K562 (cell line): Measurements from ENCODE around the gene HOXC12. TPM values are rescaled to one million over a fixed set of nuclear protein-coding genes. Genes with fewer than 3 reads are reported as not detected.
A peak's percentile ranks its signal among the peaks of the same experiment; 100 is the strongest.

ENCODE experiments used
- ATAC-seq: fragments of 200-7000 bp; cut with Tn5 transposase; 3 replicates; pipeline ENCODE4 v1.9.1; 2020; ENCODE audit warnings: moderate library complexity
- BruUV-seq: library from RNA; stranded (reverse); fragments of 400-500 nt; replicated peaks from 2 replicates; lab custom pipeline; 2021; lab: Mats Ljungman, UMichigan
- CTCF ChIA-PET: fragments of 300-600 bp; formaldehyde crosslinking; extraction: SDS; loops from one replicate; lab custom pipeline; 2021; ENCODE audit warnings: low intra/inter-chr PET ratio; lab: Yijun Ruan, JAX
- POLR2A ChIA-PET: fragments of 300-600, 350-650 bp; sonication (Branson Sonifier 250); formaldehyde crosslinking; extraction: SDS; loops from one replicate; lab custom pipeline; 2021; ENCODE audit warnings: antibody characterized with exemption, inconsistent platforms; lab: Yijun Ruan, JAX
- DNase-seq, 4 experiments: peaks; one replicate each; pipeline versions ENCODE4 v3.0.0 to v3.0.0-alpha.2; 2011 to 2018; ENCODE audit warnings: low spot score in 3 of 4, mixed read lengths in 3 of 4; ENCODE audit errors: extremely low read depth in 1 of 4
- FAIRE-seq: peaks from 2 replicates; lab custom pipeline; 2011; peaks lifted over from hg19 to GRCh38; lab: Jason Lieb, UNC
- H2AFZ ChIP-seq: 2 replicates; pipeline ENCODE4 v1.6.0; 2011; ENCODE audit warnings: low read depth, low read length, control low read depth, inconsistent platforms
- H3K27ac ChIP-seq: fragments of 200-600 bp; 3 replicates; pipeline ENCODE4 v1.8.0; 2011; ENCODE audit warnings: low read depth, mild to moderate bottlenecking, control low read depth, inconsistent platforms, low read length, moderate library complexity, mixed read lengths; ENCODE audit errors: extremely low read depth
- H3K27me3 ChIP-seq, 2 experiments: fragments of 300-600 bp in 1 of 2; 2 replicates in 1 of 2; 3 replicates in 1 of 2; pipeline versions ENCODE4 v1.6.0 to v1.8.0; 2011; ENCODE audit warnings: inconsistent platforms in 2 of 2, low read length in 2 of 2, mild to moderate bottlenecking in 1 of 2, mixed read lengths in 1 of 2, moderate library complexity in 1 of 2; ENCODE audit not compliant: control insufficient read depth in 2 of 2, insufficient read depth in 2 of 2
- H3K36me3 ChIP-seq: fragments of 300-600 bp; 3 replicates; pipeline ENCODE4 v1.8.0; 2011; ENCODE audit warnings: mild to moderate bottlenecking, low read length, inconsistent platforms; ENCODE audit not compliant: control insufficient read depth, insufficient read depth
- H3K4me1 ChIP-seq, 2 experiments: fragments of 200-600 bp in 1 of 2; replicated peaks in 1 of 2; 2 replicates in 1 of 2; 3 replicates in 1 of 2; pipeline versions ENCODE4 v1.5.1 to v1.8.0; 2011; ENCODE audit warnings: inconsistent platforms in 2 of 2, low read length in 2 of 2, mild to moderate bottlenecking in 1 of 2, mixed read lengths in 1 of 2, moderate library complexity in 1 of 2; ENCODE audit not compliant: control insufficient read depth in 2 of 2, insufficient read depth in 2 of 2
- H3K4me2 ChIP-seq: 2 replicates; pipeline ENCODE4 v1.6.1; 2011; ENCODE audit warnings: low read length, control low read depth, inconsistent platforms, mixed read lengths; ENCODE audit not compliant: insufficient read depth
- H3K4me3 ChIP-seq: fragments of 200-600 bp; sonication (generic), shearing (Covaris generic); 2 replicates; pipeline ENCODE4 v1.5.1; 2016; ENCODE audit warnings: control low read depth, inconsistent platforms
- H3K79me2 ChIP-seq: fragments of 200-600 bp; 3 replicates; pipeline ENCODE4 v1.8.0; 2011; ENCODE audit warnings: low read length, inconsistent platforms; ENCODE audit not compliant: control insufficient read depth, insufficient read depth
- H3K9ac ChIP-seq, 2 experiments: 2 replicates each; pipeline versions ENCODE4 v1.6.0 to v1.6.1; 2011; ENCODE audit warnings: low read depth in 2 of 2, low read length in 2 of 2, control low read depth in 1 of 2, inconsistent platforms in 1 of 2, mild to moderate bottlenecking in 1 of 2, mixed read lengths in 1 of 2; ENCODE audit not compliant: insufficient read depth in 1 of 2
- H3K9me1 ChIP-seq: one replicate; pipeline ENCODE4 v1.6.0; 2011; ENCODE audit warnings: inconsistent platforms, mild to moderate bottlenecking, low read length, moderate library complexity; ENCODE audit not compliant: control insufficient read depth, insufficient read depth
- H3K9me3 ChIP-seq: replicated peaks from 2 replicates; pipeline ENCODE4 v1.5.1; 2011; ENCODE audit warnings: low read depth, low read length, inconsistent platforms; ENCODE audit not compliant: control insufficient read depth, insufficient read depth
- H4K20me1 ChIP-seq: replicated peaks from 2 replicates; pipeline ENCODE4 v1.6.1; 2011; ENCODE audit warnings: low read length, inconsistent platforms, mixed read lengths; ENCODE audit not compliant: control insufficient read depth, insufficient read depth
- CHD1 ChIP-seq: fragments of 200-600 bp; sonication (generic); IDR thresholded peaks from one replicate; pipeline ENCODE4 v1.6.1; 2012; ENCODE audit warnings: mild to moderate bottlenecking, moderate library complexity, low read length, inconsistent platforms
- CTCF ChIP-seq, 3 experiments: IDR thresholded peaks in 2 of 3; conservative IDR thresholded peaks in 1 of 3; 2 replicates each; pipeline ENCODE4 v1.5.1; 2011 to 2012; ENCODE audit warnings: low read length in 3 of 3, mild to moderate bottlenecking in 3 of 3, control low read depth in 2 of 3, improper control_type of control experiment in 1 of 3, inconsistent platforms in 1 of 3, low read depth in 1 of 3, mixed read lengths in 1 of 3, moderate library complexity in 1 of 3; ENCODE audit not compliant: insufficient read depth in 2 of 3
- ETS1 ChIP-seq: conservative IDR thresholded peaks from 2 replicates; pipeline ENCODE4 v1.6.1; 2011; ENCODE audit warnings: low read depth, mild to moderate bottlenecking, low read length; ENCODE audit not compliant: control insufficient read depth
- LCOR ChIP-seq: sonication (generic); formaldehyde crosslinking; IDR thresholded peaks from 2 replicates; pipeline ENCODE4 v1.8.0; 2022; ENCODE audit warnings: mild to moderate bottlenecking, missing genetic modification reagents
- MLLT1 ChIP-seq, 2 experiments: fragments of 450-650 bp; IDR thresholded peaks; 2 replicates each; pipeline ENCODE4 v1.6.1; 2016
- RERE ChIP-seq: sonication (generic); formaldehyde crosslinking; IDR thresholded peaks from 2 replicates; pipeline ENCODE4 v1.8.0; 2023; ENCODE audit warnings: missing genetic modification reagents, mild to moderate bottlenecking, borderline replicate concordance
- TRIM25 ChIP-seq: fragments of 450-650 bp; IDR thresholded peaks from 2 replicates; pipeline ENCODE4 v1.7.0; 2016; ENCODE audit warnings: borderline replicate concordance
- WGBS: fragments of 100-300 bp; shearing (Covaris generic); methylation state at CpG from one replicate; pipeline ENCODE4 v1.1.6; 2016; ENCODE audit warnings: low coverage, mixed read lengths; ENCODE audit not compliant: insufficient coverage; ENCODE audit errors: missing lambda C conversion rate; 5-methylcytosine and 5-hydroxymethylcytosine counted together
- in situ Hi-C: fragments of 300-500 bp; cut with MboI; formaldehyde crosslinking; loops from 4 replicates; pipeline ENCODE4 v1.15.0; 2018; ENCODE audit warnings: inconsistent platforms, mixed read lengths
- intact Hi-C: fragments of 100-400 bp; cut with micrococcal nuclease; formaldehyde crosslinking; loops from 2 replicates; pipeline ENCODE4 v1.14.2; 2022
- polyA plus RNA-seq, 8 experiments: library from polyadenylated mRNA; depleted of rRNA in 4 of 8; stranded (reverse) in 5 of 8; unstranded in 3 of 8; fragments of >200 nt; fragmentation: Nextera tagmentation in 2 of 8; fragmentation: Illumina TruSeq in 1 of 8; extraction: Ambion mirVana in 2 of 8; extraction: Trizol in 1 of 8; gene quantifications; 2 replicates each; pipeline versions ENCODE4 v1.2.1 to v1.2.3, GENCODE V29; 2011 to 2014; ENCODE audit warnings: inconsistent platforms in 1 of 8, missing spikeins in 1 of 8
- total RNA-seq, 7 experiments: library from RNA; depleted of rRNA in 6 of 7; stranded (reverse); fragments of >200 nt in 6 of 7; fragmentation: Illumina TruSeq in 2 of 7; extraction: Trizol in 2 of 7; gene quantifications; 2 replicates each; pipeline versions ENCODE4 v1.2.1 to v1.2.3, GENCODE V29; 2011 to 2021; ENCODE audit warnings: low replicate concordance in 1 of 7

The HOXC12 gene
- total and polyA plus RNA-seq, 9 of the 15 experiments (the other 6 are each of a cell fraction or from before 2014, with no cell fraction given): 0.04 to 0.36 (median 0.11) TPM; not detected in 1

- Histone ChIP-seq H3K79me2 (peaks cover 33% of the 10 kb centered on the region), H3K9ac (peak overlapping the region; percentile 87 to 96), H3K4me3 (peak overlapping the region; percentile 61), H3K4me1 (peaks cover 35 to 70% of the 10 kb centered on the region in 2 experiments), H2AFZ (peak overlapping the region; percentile 93), H3K36me3 (no peaks in the 10 kb centered on the region), H3K27me3 (peaks cover 0 to 10% of the 10 kb centered on the region in 2 experiments; a peak in 2 of 5 replicates), H3K4me2 (peak overlapping the region; percentile 92), H4K20me1 (no peaks in the 10 kb centered on the region), H3K27ac (peak overlapping the region; percentile 94), H3K9me3 (no peaks in the 10 kb centered on the region), H3K9me1 (no peaks in the 10 kb centered on the region)
- no peak for FAIRE-seq
- no peak for DNase-seq
- BruUV-seq: TSS peak; percentile 40
- in situ Hi-C loops (no loop called here), intact Hi-C loops (no loop called here)
- WGBS: 0% methylated on average over 17 of the region's 17 CpGs
- no peak for ATAC-seq
- CTCF ChIA-PET: no interaction called here
- POLR2A ChIA-PET: interaction anchor here (0.5 to 1.9 kb wide), 5 partner anchors 24 to 403 kb away, joined by 3 to 4 read pairs (median 3); no protein-coding TSS in a partner anchor
- TF ChIP-seq CHD1 (peak; percentile 61), CTCF (IDR thresholded peaks at IDR 0.05 in 2 of 3, conservative IDR thresholded peaks at IDR 0.05 in 1 of 3; ENCODE audit: insufficient read depth in 2 of 3, low read depth in 1 of 3, low read length in 3 of 3) (0 out of 6 replicates have a peak, but pooled peaks of 1 of the 3 experiments have one; percentile 4), MLLT1 (IDR thresholded peaks at IDR 0.05) (peak in 1 of 2 experiments; percentile 7; a peak in 1 of 4 replicates), LCOR (CRISPR knock-in tag) (0 out of 2 replicates have a peak, but pooled peaks have one; percentile 5), TRIM25 (no peak), ETS1 (0 out of 2 replicates have a peak, but pooled peaks have one; percentile 9), RERE (CRISPR knock-in tag) (0 out of 2 replicates have a peak, but pooled peaks have one; percentile 26)
These were observed 40.3 kb downstream of the HOXC12 start for GRCh38 chr12:53995002-53995377.
